Mesenchymal stem cell (in vitro differentiated cells and primary cell): Measurements from ENCODE around the gene DUS4L.

Source experiments
- DNase-seq: peaks from one replicate; pipeline ENCODE4 v3.0.0-alpha.2; 2013
- H2AFZ ChIP-seq: one replicate; pipeline ENCODE4 v1.6.1; 2013; ENCODE audit warnings: low read depth, mild to moderate bottlenecking, control low read depth, inconsistent platforms, low read length, moderate library complexity
- H2AK5ac ChIP-seq: 2 replicates; pipeline ENCODE4 v1.6.1; 2013; ENCODE audit warnings: low read length, moderate library complexity, mild to moderate bottlenecking, inconsistent platforms; ENCODE audit not compliant: severe bottlenecking
- H2BK120ac ChIP-seq: one replicate; pipeline ENCODE4 v1.6.1; 2013; ENCODE audit warnings: low read depth, mild to moderate bottlenecking, inconsistent platforms, low read length, moderate library complexity
- H2BK12ac ChIP-seq, 2 experiments: one replicate each; pipeline ENCODE4 v1.6.1; 2013; ENCODE audit warnings: inconsistent platforms in 2 of 2, low read length in 2 of 2, mild to moderate bottlenecking in 2 of 2, moderate library complexity in 2 of 2, control low read depth in 1 of 2
- H2BK15ac ChIP-seq: one replicate; pipeline ENCODE4 v1.6.1; 2013; ENCODE audit warnings: mild to moderate bottlenecking, low read depth, inconsistent platforms; ENCODE audit not compliant: poor library complexity, severe bottlenecking
- H2BK5ac ChIP-seq: 2 replicates; pipeline ENCODE4 v1.6.1; 2013; ENCODE audit warnings: low read depth, mild to moderate bottlenecking, low read length, control low read depth, inconsistent platforms; ENCODE audit not compliant: poor library complexity, severe bottlenecking
- H3K14ac ChIP-seq, 2 experiments: one replicate each; pipeline ENCODE4 v1.6.1; 2013; ENCODE audit warnings: inconsistent platforms in 2 of 2, low read length in 2 of 2, control low read depth in 1 of 2, mild to moderate bottlenecking in 1 of 2, moderate library complexity in 1 of 2
- H3K18ac ChIP-seq, 2 experiments: one replicate each; pipeline ENCODE4 v1.6.1; 2013; ENCODE audit warnings: inconsistent platforms in 2 of 2, low read length in 2 of 2, control low read depth in 1 of 2, low read depth in 1 of 2, mild to moderate bottlenecking in 1 of 2
- H3K23ac ChIP-seq, 2 experiments: one replicate each; pipeline ENCODE4 v1.6.1; 2013; ENCODE audit warnings: inconsistent platforms in 2 of 2, low read length in 2 of 2, mild to moderate bottlenecking in 2 of 2, moderate library complexity in 2 of 2, control low read depth in 1 of 2
- H3K27ac ChIP-seq: 2 replicates; pipeline ENCODE4 v1.5.1; 2013; ENCODE audit warnings: mild to moderate bottlenecking, moderate library complexity, low read length, control low read depth, inconsistent platforms; ENCODE audit not compliant: poor library complexity, severe bottlenecking
- H3K27me3 ChIP-seq, 2 experiments: 2 replicates each; pipeline versions ENCODE4 v1.6.1 to v1.7.0; 2013; ENCODE audit warnings: low read length in 2 of 2, mild to moderate bottlenecking in 2 of 2, moderate library complexity in 2 of 2, control low read depth in 1 of 2, inconsistent platforms in 1 of 2; ENCODE audit not compliant: control insufficient read depth in 1 of 2, insufficient read depth in 1 of 2
- H3K36me3 ChIP-seq, 2 experiments: 2 replicates each; pipeline versions ENCODE4 v1.6.1 to v1.7.0; 2013; ENCODE audit warnings: low read length in 2 of 2, control low read depth in 1 of 2, inconsistent platforms in 1 of 2, low read depth in 1 of 2, mild to moderate bottlenecking in 1 of 2; ENCODE audit not compliant: insufficient read depth in 2 of 2, control insufficient read depth in 1 of 2
- H3K4ac ChIP-seq, 2 experiments: one replicate each; pipeline ENCODE4 v1.6.1; 2013; ENCODE audit warnings: inconsistent platforms in 2 of 2, low read length in 2 of 2, mild to moderate bottlenecking in 2 of 2, moderate library complexity in 2 of 2, control low read depth in 1 of 2, low read depth in 1 of 2
- H3K4me1 ChIP-seq: 2 replicates; pipeline ENCODE4 v1.6.1; 2013; ENCODE audit warnings: low read depth, low read length, control low read depth; ENCODE audit not compliant: control insufficient read depth, insufficient read depth
- H3K4me2 ChIP-seq: 2 replicates; pipeline ENCODE4 v1.6.1; 2013; ENCODE audit warnings: low read length, mild to moderate bottlenecking, inconsistent platforms; ENCODE audit not compliant: poor library complexity, severe bottlenecking
- H3K4me3 ChIP-seq, 2 experiments: 2 replicates each; pipeline versions ENCODE4 v1.5.1 to v1.7.0; 2013; ENCODE audit warnings: low read length in 2 of 2, mild to moderate bottlenecking in 2 of 2, control low read depth in 1 of 2, low read depth in 1 of 2; ENCODE audit not compliant: insufficient read depth in 1 of 2
- H3K79me1 ChIP-seq: replicated peaks from 2 replicates; pipeline ENCODE4 v1.6.1; 2013; ENCODE audit warnings: mild to moderate bottlenecking, control low read depth, low read length, inconsistent platforms; ENCODE audit not compliant: poor library complexity, severe bottlenecking
- H3K9ac ChIP-seq: 2 replicates; pipeline ENCODE4 v1.7.0; 2013; ENCODE audit warnings: mild to moderate bottlenecking, low read length, moderate library complexity
- H3K9me3 ChIP-seq: 2 replicates; pipeline ENCODE4 v1.7.0; 2013; ENCODE audit warnings: mild to moderate bottlenecking, low read length; ENCODE audit not compliant: control insufficient read depth
- H4K8ac ChIP-seq: one replicate; pipeline ENCODE4 v1.6.1; 2013; ENCODE audit warnings: inconsistent platforms, mild to moderate bottlenecking, low read length, moderate library complexity
- H4K91ac ChIP-seq: one replicate; pipeline ENCODE4 v1.6.1; 2013; ENCODE audit warnings: mild to moderate bottlenecking, low read length, inconsistent platforms
- WGBS: methylation state at CpG from one replicate; pipeline ENCODE4 v1.1.7; 2013; ENCODE audit warnings: mixed read lengths; 5-methylcytosine and 5-hydroxymethylcytosine counted together

DUS4L gene

GRCh38 chr7:107588529-107589130, 24.9 kb downstream of the DUS4L start:
- no peak overlapping the region for H3K4ac ChIP-seq
- H3K9ac ChIP-seq = no peak overlapping the region
- H3K23ac ChIP-seq = no peak overlapping the region
- no peak overlapping the region for H3K27ac ChIP-seq
- H4K91ac ChIP-seq = no peak overlapping the region
- H3K4me1 ChIP-seq = no peaks in the 10 kb centered on the region
- H2AFZ ChIP-seq = no peak overlapping the region
- no peak overlapping the region for H2AK5ac ChIP-seq
- no peaks in the 10 kb centered on the region for H3K27me3 ChIP-seq
- no peak overlapping the region for H2BK12ac ChIP-seq
- H2BK120ac ChIP-seq = no peak overlapping the region
- no peak overlapping the region for H3K18ac ChIP-seq
- DNase-seq = no peak
- peaks cover 22% of the 10 kb centered on the region for H3K79me1 ChIP-seq
- H3K4me2 ChIP-seq = no peak overlapping the region
- no peaks in the 10 kb centered on the region for H3K9me3 ChIP-seq
- H4K8ac ChIP-seq = no peak overlapping the region
- H3K14ac ChIP-seq = no peak overlapping the region
- no peak overlapping the region for H3K4me3 ChIP-seq
- H2BK5ac ChIP-seq = no peak overlapping the region
- 100% methylated on average over 2 of the region's 5 CpGs for WGBS
- H2BK15ac ChIP-seq = no peak overlapping the region
- H3K36me3 ChIP-seq = peaks cover 10 to 46% of the 10 kb centered on the region in 2 experiments

- Histone ChIP-seq H2BK5ac (no peak overlapping the region), H3K9ac (no peak overlapping the region), H3K23ac (no peak overlapping the region), H3K4me1 (no peaks in the 10 kb centered on the region), H3K27me3 (no peaks in the 10 kb centered on the region), H3K36me3 (peaks cover 11 to 34% of the 10 kb centered on the region in 2 experiments), H4K91ac (no peak overlapping the region), H3K79me1 (peaks cover 12% of the 10 kb centered on the region), H3K4ac (no peak overlapping the region), H2AFZ (no peak overlapping the region), H2BK120ac (no peak overlapping the region), H3K18ac (no peak overlapping the region), H3K9me3 (no peaks in the 10 kb centered on the region), H3K27ac (no peak overlapping the region), H2BK15ac (no peak overlapping the region), H4K8ac (no peak overlapping the region), H3K14ac (no peak overlapping the region), H2BK12ac (no peak overlapping the region), H3K4me3 (no peak overlapping the region), H3K4me2 (no peak overlapping the region), H2AK5ac (no peak overlapping the region)
- no peak for DNase-seq
- 95% methylated on average over 3 of the region's 3 CpGs for WGBS
Observed at GRCh38 chr7:107591421-107591820, 27.6 kb downstream of the DUS4L start.

GRCh38 chr7:107592361-107593024, 28.7 kb downstream of the DUS4L start:
- H3K27ac ChIP-seq = no peak overlapping the region
- peaks cover 8 to 37% of the 10 kb centered on the region in 2 experiments for H3K36me3 ChIP-seq
- no peaks in the 10 kb centered on the region for H3K9me3 ChIP-seq
- no peak overlapping the region for H3K18ac ChIP-seq
- no peak overlapping the region for H4K91ac ChIP-seq
- H2BK15ac ChIP-seq = no peak overlapping the region
- peaks cover 8% of the 10 kb centered on the region for H3K79me1 ChIP-seq
- no peak overlapping the region for H2AK5ac ChIP-seq
- no peak overlapping the region for H3K4me2 ChIP-seq
- no peaks in the 10 kb centered on the region for H3K27me3 ChIP-seq
- DNase-seq = no peak
- no peak overlapping the region for H2BK12ac ChIP-seq
- WGBS = 98% methylated on average over 5 of the region's 5 CpGs
- H3K14ac ChIP-seq = no peak overlapping the region
- no peak overlapping the region for H4K8ac ChIP-seq
- no peak overlapping the region for H2AFZ ChIP-seq
- no peak overlapping the region for H3K4me3 ChIP-seq
- no peaks in the 10 kb centered on the region for H3K4me1 ChIP-seq
- H2BK5ac ChIP-seq = no peak overlapping the region
- H3K4ac ChIP-seq = no peak overlapping the region
- H2BK120ac ChIP-seq = no peak overlapping the region
- H3K23ac ChIP-seq = no peak overlapping the region
- no peak overlapping the region for H3K9ac ChIP-seq

- Histone ChIP-seq H2BK120ac (no peak overlapping the region), H3K36me3 (peaks cover 8 to 41% of the 10 kb centered on the region in 2 experiments), H3K4me3 (no peak overlapping the region), H2BK5ac (no peak overlapping the region), H3K27me3 (no peaks in the 10 kb centered on the region), H3K9ac (no peak overlapping the region), H3K27ac (no peak overlapping the region), H3K23ac (no peak overlapping the region), H3K9me3 (no peaks in the 10 kb centered on the region), H3K14ac (no peak overlapping the region), H2BK15ac (no peak overlapping the region), H3K4me2 (no peak overlapping the region), H2BK12ac (no peak overlapping the region), H4K91ac (no peak overlapping the region), H4K8ac (no peak overlapping the region), H3K4ac (no peak overlapping the region), H2AK5ac (no peak overlapping the region), H3K4me1 (no peaks in the 10 kb centered on the region), H3K79me1 (peaks cover 8% of the 10 kb centered on the region), H2AFZ (no peak overlapping the region), H3K18ac (no peak overlapping the region)
- no peak for DNase-seq
- WGBS = 91% methylated on average over 1 of the region's 1 CpG
Observed at GRCh38 chr7:107593025-107593410, 29.2 kb downstream of the DUS4L start.
